ENCODE results near the gene COL4A2.

Gene COL4A2

DNA sequence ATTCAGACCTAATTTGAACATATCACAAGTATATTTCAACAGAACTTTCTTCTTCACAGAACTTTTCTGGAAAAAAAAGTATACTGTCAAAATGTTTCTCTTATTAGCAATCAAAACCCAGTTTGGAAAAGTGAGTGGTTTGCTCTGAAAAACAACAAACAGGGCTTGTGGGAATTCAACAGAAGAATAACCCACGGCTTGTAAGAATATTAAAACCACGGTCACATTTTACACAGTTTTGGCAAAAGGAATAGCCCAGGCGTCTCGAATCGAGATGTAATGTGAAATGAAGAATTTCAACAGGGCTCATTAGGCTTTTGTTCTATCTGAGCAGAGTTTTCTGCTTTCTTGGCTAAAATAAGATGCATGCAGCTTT is 70.7 kb downstream of the COL4A2 start:
- Histone ChIP-seq H4K20me1 (ENCODE audit: insufficient read depth, low read length) (no peaks in the 10 kb centered on the region), H3K27me3 (replicated peaks; ENCODE audit: insufficient read depth, low read length) (no peaks in the 10 kb centered on the region), H3K4me2 (ENCODE audit: low read depth, low read length) (no peak overlapping the region), H3K27ac (ENCODE audit: low read length) (no peak overlapping the region), H3F3A (ENCODE audit: insufficient read depth, low read length) (no peaks in the 10 kb centered on the region), H3K9me2 (replicated peaks; ENCODE audit: insufficient read depth, low read length) (no peaks in the 10 kb centered on the region), H3K9ac (ENCODE audit: low read length) (no peak overlapping the region), H3K4me1 (ENCODE audit: low read length) (no peaks in the 10 kb centered on the region), H3K9me3 (replicated peaks; ENCODE audit: insufficient read depth, low read length) (no peaks in the 10 kb centered on the region), H2AFZ (ENCODE audit: low read length) (no peak overlapping the region), H3K79me2 (ENCODE audit: low read length) (no peaks in the 10 kb centered on the region), H3K4me3 (ENCODE audit: low read length) (no peak overlapping the region), H3K36me3 (replicated peaks; ENCODE audit: insufficient read depth, low read length) (no peaks in the 10 kb centered on the region)
- no peak for DNase-seq
- TF ChIP-seq, protein P1, sequence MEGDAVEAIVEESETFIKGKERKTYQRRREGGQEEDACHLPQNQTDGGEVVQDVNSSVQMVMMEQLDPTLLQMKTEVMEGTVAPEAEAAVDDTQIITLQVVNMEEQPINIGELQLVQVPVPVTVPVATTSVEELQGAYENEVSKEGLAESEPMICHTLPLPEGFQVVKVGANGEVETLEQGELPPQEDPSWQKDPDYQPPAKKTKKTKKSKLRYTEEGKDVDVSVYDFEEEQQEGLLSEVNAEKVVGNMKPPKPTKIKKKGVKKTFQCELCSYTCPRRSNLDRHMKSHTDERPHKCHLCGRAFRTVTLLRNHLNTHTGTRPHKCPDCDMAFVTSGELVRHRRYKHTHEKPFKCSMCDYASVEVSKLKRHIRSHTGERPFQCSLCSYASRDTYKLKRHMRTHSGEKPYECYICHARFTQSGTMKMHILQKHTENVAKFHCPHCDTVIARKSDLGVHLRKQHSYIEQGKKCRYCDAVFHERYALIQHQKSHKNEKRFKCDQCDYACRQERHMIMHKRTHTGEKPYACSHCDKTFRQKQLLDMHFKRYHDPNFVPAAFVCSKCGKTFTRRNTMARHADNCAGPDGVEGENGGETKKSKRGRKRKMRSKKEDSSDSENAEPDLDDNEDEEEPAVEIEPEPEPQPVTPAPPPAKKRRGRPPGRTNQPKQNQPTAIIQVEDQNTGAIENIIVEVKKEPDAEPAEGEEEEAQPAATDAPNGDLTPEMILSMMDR (IDR thresholded peaks at IDR 0.05; ENCODE audit: low read length) = no peak
- TF ChIP-seq EZH2 (optimal IDR thresholded peaks at IDR 0.05; ENCODE audit: low read depth, low read length) = no peak

DNA sequence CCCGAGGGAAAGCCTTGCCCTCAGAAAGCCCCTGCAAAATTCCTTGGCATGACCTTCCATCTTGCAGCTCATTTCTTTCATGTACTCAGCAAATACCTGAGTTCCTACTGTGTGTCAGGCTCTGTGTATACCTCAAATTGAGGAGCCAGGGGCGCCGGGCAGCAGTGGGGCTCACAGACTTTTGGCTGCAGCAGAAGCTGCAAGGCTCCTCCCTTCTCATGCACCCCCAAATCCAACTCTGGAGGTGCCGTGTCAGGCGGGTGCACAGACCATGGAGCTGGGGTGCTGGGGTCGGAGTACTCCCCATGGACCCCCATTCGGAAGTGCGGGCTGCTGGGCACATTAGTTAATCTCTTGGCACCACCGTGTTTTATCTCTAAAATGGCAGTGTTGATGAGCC is 72.3 kb downstream of the COL4A2 start:
- H3K4me1 ChIP-seq (ENCODE audit: low read length) = no peaks in the 10 kb centered on the region
- H3K9ac ChIP-seq (ENCODE audit: low read length) = no peak overlapping the region
- no peaks in the 10 kb centered on the region for H3K9me2 ChIP-seq (replicated peaks; ENCODE audit: insufficient read depth, low read length)
- H3F3A ChIP-seq (ENCODE audit: insufficient read depth, low read length) = no peaks in the 10 kb centered on the region
- no peaks in the 10 kb centered on the region for H3K27me3 ChIP-seq (replicated peaks; ENCODE audit: insufficient read depth, low read length)
- no peaks in the 10 kb centered on the region for H4K20me1 ChIP-seq (ENCODE audit: insufficient read depth, low read length)
- DNase-seq = no peak
- TF ChIP-seq EZH2 (optimal IDR thresholded peaks at IDR 0.05; ENCODE audit: low read depth, low read length) (no peak), EZH2phosphoT487 (IDR thresholded peaks at IDR 0.05; ENCODE audit: low read length) (no peak)
- TF ChIP-seq, protein P1 (IDR thresholded peaks at IDR 0.05; ENCODE audit: low read length) = no peak
- H3K9me3 ChIP-seq (replicated peaks; ENCODE audit: insufficient read depth, low read length) = no peaks in the 10 kb centered on the region
- H3K4me2 ChIP-seq (ENCODE audit: low read depth, low read length) = no peak overlapping the region
- no peaks in the 10 kb centered on the region for H3K36me3 ChIP-seq (replicated peaks; ENCODE audit: insufficient read depth, low read length)
- no peak overlapping the region for H3K27ac ChIP-seq (ENCODE audit: low read length)
- H2AFZ ChIP-seq (ENCODE audit: low read length) = no peak overlapping the region
- no peak overlapping the region for H3K4me3 ChIP-seq (ENCODE audit: low read length)
- no peaks in the 10 kb centered on the region for H3K79me2 ChIP-seq (ENCODE audit: low read length)

DNA sequence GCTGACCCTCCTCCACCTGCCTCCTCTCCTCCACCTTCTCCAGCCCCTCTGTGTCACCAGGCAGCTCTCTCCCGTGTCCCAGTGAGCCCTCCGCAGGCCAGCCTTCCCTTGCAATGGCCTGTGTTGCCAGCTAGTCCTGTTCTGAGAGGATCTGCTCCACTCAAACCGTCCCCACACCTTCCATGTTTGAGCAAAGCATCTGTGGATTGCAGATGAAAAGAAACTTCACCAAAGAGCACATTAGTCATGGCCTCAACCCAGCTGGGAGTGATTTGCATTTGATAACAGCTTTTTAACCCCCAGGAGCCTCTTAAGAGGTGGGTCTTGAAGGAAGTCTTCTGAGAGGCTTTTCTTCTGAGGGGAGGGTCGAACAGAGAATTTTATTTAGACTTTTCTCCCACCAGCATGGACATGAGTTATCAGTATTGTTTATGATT is 72.8 kb downstream of the COL4A2 start:
- H3K4me3 ChIP-seq (ENCODE audit: low read length) = no peak overlapping the region
- no peaks in the 10 kb centered on the region for H3K9me2 ChIP-seq (replicated peaks; ENCODE audit: insufficient read depth, low read length)
- H3K4me2 ChIP-seq (ENCODE audit: low read depth, low read length) = no peak overlapping the region
- H2AFZ ChIP-seq (ENCODE audit: low read length) = no peak overlapping the region
- H3K27ac ChIP-seq (ENCODE audit: low read length) = no peak overlapping the region
- TF ChIP-seq EZH2 (optimal IDR thresholded peaks at IDR 0.05; ENCODE audit: low read depth, low read length) (no peak), EZH2phosphoT487 (IDR thresholded peaks at IDR 0.05; ENCODE audit: low read length) (no peak)
- TF ChIP-seq, protein P1 (IDR thresholded peaks at IDR 0.05; ENCODE audit: low read length) = no peak
- H3F3A ChIP-seq (ENCODE audit: insufficient read depth, low read length) = no peaks in the 10 kb centered on the region
- no peak for DNase-seq
- no peaks in the 10 kb centered on the region for H3K27me3 ChIP-seq (replicated peaks; ENCODE audit: insufficient read depth, low read length)
- H4K20me1 ChIP-seq (ENCODE audit: insufficient read depth, low read length) = no peaks in the 10 kb centered on the region
- H3K9ac ChIP-seq (ENCODE audit: low read length) = no peak overlapping the region
- H3K4me1 ChIP-seq (ENCODE audit: low read length) = no peaks in the 10 kb centered on the region
- H3K36me3 ChIP-seq (replicated peaks; ENCODE audit: insufficient read depth, low read length) = no peaks in the 10 kb centered on the region
- H3K9me3 ChIP-seq (replicated peaks; ENCODE audit: insufficient read depth, low read length) = no peaks in the 10 kb centered on the region
- H3K79me2 ChIP-seq (ENCODE audit: low read length) = no peaks in the 10 kb centered on the region

All from MM.1S (cell line).